DOHH2 (cell line): ENCODE results near the gene FNDC3B.

Source experiments
- H3F3A ChIP-seq: fragments of 200-600 bp; sonication (generic), shearing (Covaris generic); 2 replicates; pipeline ENCODE4 v1.6.0; 2016; ENCODE audit warnings: antibody characterized with exemption, mild to moderate bottlenecking; ENCODE audit not compliant: control insufficient read depth, insufficient read depth
- H3K27ac ChIP-seq: fragments of 200-600 bp; sonication (generic); 2 replicates; pipeline ENCODE4 v1.5.1; 2014; ENCODE audit warnings: low read depth, mild to moderate bottlenecking, low read length, moderate library complexity
- H3K27me3 ChIP-seq: fragments of 200-600 bp; sonication (generic); 2 replicates; pipeline ENCODE4 v1.6.1; 2014; ENCODE audit warnings: mild to moderate bottlenecking, low read length, mixed read lengths; ENCODE audit not compliant: control insufficient read depth
- H3K36me3 ChIP-seq: fragments of 200-600 bp; sonication (generic); 2 replicates; pipeline ENCODE4 v1.6.1; 2014; ENCODE audit warnings: mild to moderate bottlenecking, low read length, moderate library complexity, mixed read lengths; ENCODE audit not compliant: control insufficient read depth
- H3K4me1 ChIP-seq: fragments of 200-600 bp; sonication (generic); 2 replicates; pipeline ENCODE4 v1.6.1; 2014; ENCODE audit warnings: mild to moderate bottlenecking, low read length, mixed read lengths; ENCODE audit not compliant: control insufficient read depth
- H3K4me2 ChIP-seq: fragments of 200-600 bp; sonication (generic); 2 replicates; pipeline ENCODE4 v1.6.0; 2014; ENCODE audit warnings: mild to moderate bottlenecking, low read length, moderate library complexity
- H3K4me3 ChIP-seq: fragments of 200-600 bp; sonication (generic); 2 replicates; pipeline ENCODE4 v1.5.1; 2014; ENCODE audit warnings: mild to moderate bottlenecking, low read length, mixed read lengths
- H3K79me2 ChIP-seq: fragments of 200-600 bp; sonication (generic); 2 replicates; pipeline ENCODE4 v1.6.1; 2014; ENCODE audit warnings: mild to moderate bottlenecking, low read length, mixed read lengths; ENCODE audit not compliant: control insufficient read depth
- H3K9me2 ChIP-seq: fragments of 200-600 bp; sonication (generic); replicated peaks from 2 replicates; pipeline ENCODE4 v1.6.1; 2014; ENCODE audit warnings: mild to moderate bottlenecking, low read length, mixed read lengths; ENCODE audit not compliant: control insufficient read depth
- H3K9me3 ChIP-seq: fragments of 200-600 bp; sonication (generic); 2 replicates; pipeline ENCODE4 v1.6.1; 2014; ENCODE audit warnings: antibody characterized with exemption, low read length, mixed read lengths; ENCODE audit not compliant: control insufficient read depth, insufficient read depth
- H4K20me1 ChIP-seq: fragments of 200-600 bp; sonication (generic); 2 replicates; pipeline ENCODE4 v1.6.0; 2014; ENCODE audit warnings: low read depth, mild to moderate bottlenecking, antibody characterized with exemption, low read length, moderate library complexity; ENCODE audit not compliant: control insufficient read depth, insufficient read depth
- CTCF ChIP-seq: fragments of 200-600 bp; sonication (generic); IDR thresholded peaks from one replicate; pipeline ENCODE4 v1.5.1; 2014; ENCODE audit warnings: antibody characterized with exemption, mild to moderate bottlenecking, low read depth, low read length; ENCODE audit not compliant: poor library complexity, severe bottlenecking
- EZH2phosphoT487 ChIP-seq: fragments of 200-600 bp; sonication (generic); IDR thresholded peaks from 2 replicates; pipeline ENCODE4 v1.6.1; 2017; ENCODE audit warnings: borderline replicate concordance, mild to moderate bottlenecking, antibody characterized with exemption, low read length, moderate library complexity, mixed read lengths

FNDC3B gene

DNA sequence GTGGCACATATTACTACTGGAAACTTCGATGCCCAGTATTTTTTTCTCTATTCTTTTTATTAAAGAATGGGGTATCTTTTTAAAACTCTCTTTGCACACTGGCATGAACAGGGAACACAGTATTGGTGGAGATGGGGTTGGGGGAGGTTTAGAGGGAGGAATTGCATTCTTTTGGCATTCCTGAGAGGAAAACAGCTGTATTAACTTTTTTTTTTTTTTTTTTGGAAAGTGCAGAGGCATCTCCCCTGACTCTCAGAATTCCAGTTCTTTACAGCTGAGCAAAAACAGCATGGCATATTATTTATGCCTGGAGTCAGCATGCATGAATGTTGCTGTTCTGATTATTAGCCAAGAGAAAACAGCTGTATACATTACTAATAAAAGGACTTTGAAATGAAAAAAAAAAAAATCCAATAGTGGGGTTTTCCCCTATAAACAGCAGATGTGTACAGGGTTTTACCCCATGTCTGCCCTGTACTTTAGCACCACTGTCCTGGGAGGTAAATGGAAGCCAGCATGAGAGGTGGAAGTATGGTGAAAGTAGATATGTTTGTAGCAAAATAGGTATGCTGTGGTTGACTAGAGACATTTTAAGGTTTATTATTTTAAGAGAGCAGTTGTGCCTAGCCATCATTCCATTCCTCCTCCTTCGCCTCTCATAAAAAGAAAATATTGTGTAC is 132.2 kb downstream of the FNDC3B start:
- Histone ChIP-seq H3K4me2 (no peak overlapping the region), H3K27ac (no peak overlapping the region), H3K4me3 (no peak overlapping the region), H3K79me2 (no peaks in the 10 kb centered on the region), H3K4me1 (no peaks in the 10 kb centered on the region), H3K9me2 (no peaks in the 10 kb centered on the region), H3K36me3 (no peaks in the 10 kb centered on the region), H4K20me1 (no peaks in the 10 kb centered on the region), H3K27me3 (no peaks in the 10 kb centered on the region), H3K9me3 (no peaks in the 10 kb centered on the region), H3F3A (no peaks in the 10 kb centered on the region)
- no peak for TF ChIP-seq EZH2phosphoT487

DNA sequence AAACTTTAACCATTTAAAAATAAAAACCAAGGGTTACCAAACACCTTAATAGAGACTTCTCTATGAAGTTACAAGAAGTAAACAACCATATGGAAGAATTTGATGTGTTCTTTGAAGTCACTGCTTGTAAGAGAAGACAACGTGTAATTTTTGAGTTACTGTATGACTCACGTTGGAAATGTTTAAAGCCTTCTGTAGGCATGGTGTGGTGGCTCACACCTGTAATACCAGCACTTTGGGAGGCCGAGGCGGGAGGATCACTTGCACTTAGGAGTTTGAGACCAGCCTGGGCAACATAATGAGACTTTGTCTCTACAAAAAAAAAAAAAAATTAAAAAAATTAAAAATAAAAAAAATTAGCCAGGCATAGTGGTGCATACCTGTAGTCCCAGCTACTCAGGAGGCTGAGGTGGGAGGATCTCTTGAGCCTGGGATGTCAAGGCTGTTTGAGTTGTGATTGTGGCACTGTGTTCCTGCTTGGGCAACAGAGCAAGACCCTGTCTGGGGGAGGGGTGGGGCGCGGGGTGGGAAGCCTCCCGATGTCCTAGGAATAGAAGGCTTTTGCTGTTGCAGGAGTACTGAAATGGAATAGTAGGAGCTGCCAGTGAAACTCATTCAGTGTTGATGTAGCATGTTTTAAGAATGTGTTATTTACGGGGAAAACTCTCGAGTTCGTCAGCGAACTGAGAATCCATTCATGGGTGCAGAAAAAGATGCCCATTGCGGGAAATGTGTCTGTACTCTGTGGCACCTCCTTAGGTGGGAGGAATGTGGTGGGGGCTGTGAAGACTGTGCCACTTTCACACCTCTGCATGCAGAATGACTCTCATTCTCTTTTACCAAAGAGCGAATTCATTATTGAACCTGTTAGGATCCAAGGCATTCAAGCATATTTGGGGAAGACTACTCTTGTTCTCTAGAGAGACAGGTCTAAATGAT is 134.2 kb downstream of the FNDC3B start:
- H3K27ac ChIP-seq, result no peak overlapping the region
- no peaks in the 10 kb centered on the region for H3K79me2 ChIP-seq
- TF ChIP-seq EZH2phosphoT487 (no peak), CTCF (no peak)
- no peaks in the 10 kb centered on the region for H4K20me1 ChIP-seq
- H3F3A ChIP-seq, result no peaks in the 10 kb centered on the region
- no peak overlapping the region for H3K4me3 ChIP-seq
- H3K9me3 ChIP-seq, result no peaks in the 10 kb centered on the region
- no peak overlapping the region for H3K4me2 ChIP-seq
- no peaks in the 10 kb centered on the region for H3K9me2 ChIP-seq
- H3K36me3 ChIP-seq, result no peaks in the 10 kb centered on the region
- H3K27me3 ChIP-seq, result no peaks in the 10 kb centered on the region
- no peaks in the 10 kb centered on the region for H3K4me1 ChIP-seq

GRCh38 chr3:172174513-172175253 is 135.3 kb downstream of the FNDC3B start:
- Histone ChIP-seq H3K36me3 (no peaks in the 10 kb centered on the region), H3F3A (no peaks in the 10 kb centered on the region), H3K79me2 (no peaks in the 10 kb centered on the region), H3K9me3 (no peaks in the 10 kb centered on the region), H3K27me3 (no peaks in the 10 kb centered on the region), H3K27ac (no peak overlapping the region), H3K4me1 (no peaks in the 10 kb centered on the region), H3K9me2 (no peaks in the 10 kb centered on the region), H4K20me1 (no peaks in the 10 kb centered on the region), H3K4me2 (no peak overlapping the region), H3K4me3 (no peak overlapping the region)
- TF ChIP-seq CTCF (no peak), EZH2phosphoT487 (no peak)
